T-cell (primary cell): ENCODE data around the gene FSTL4. TPM values are rescaled to one million over a fixed set of nuclear protein-coding genes. Genes with fewer than 3 reads are reported as not detected.

Experiments
- ATAC-seq, 4 experiments: fragments of 200-7000 bp in 3 of 4; fragments of 150-1000 bp in 1 of 4; cut with Tn5 transposase; replicated peaks in 1 of 4; 1 replicate in 3 of 4; 2 replicates in 1 of 4; pipeline ENCODE4 v1.10.0; 2021; ENCODE audit warnings: moderate library complexity in 3 of 4, mild to moderate bottlenecking in 2 of 4, moderate number of reproducible peaks in 1 of 4
- CTCF ChIA-PET, 2 donors: fragments of 300-600 bp; sonication (Branson Sonifier 250); formaldehyde crosslinking; loops; one replicate each; lab custom pipeline; 2022; ENCODE audit warnings: antibody characterized with exemption in 2 of 2; lab: Charles Lee
- POLR2A ChIA-PET, 2 donors: fragments of 300-600 bp; sonication (Branson Sonifier 250); formaldehyde crosslinking; loops; one replicate each; lab custom pipeline; 2022; ENCODE audit warnings: antibody characterized with exemption in 2 of 2; lab: Charles Lee
- DNase-seq, 35 experiments: peaks; one replicate each; pipeline versions ENCODE4 v3.0.0 to v3.0.0-alpha.2; 2013 to 2023
- H3K27ac ChIP-seq: one replicate; pipeline ENCODE4 v1.5.1; 2013; ENCODE audit warnings: low read length
- H3K27me3 ChIP-seq, 2 experiments: replicated peaks in 1 of 2; 1 replicate in 1 of 2; 2 replicates in 1 of 2; pipeline versions ENCODE4 v1.6.1 to v1.7.0; 2013; ENCODE audit warnings: low read length in 1 of 2, mixed read lengths in 1 of 2; ENCODE audit not compliant: control insufficient read depth in 2 of 2, insufficient read depth in 2 of 2; ENCODE audit errors: extremely low read depth in 1 of 2
- H3K36me3 ChIP-seq, 2 donors: 1 replicate in 1 of 2; 2 replicates in 1 of 2; pipeline versions ENCODE4 v1.6.1 to v1.7.0; 2013; ENCODE audit warnings: low read length in 1 of 2; ENCODE audit not compliant: control insufficient read depth in 2 of 2, insufficient read depth in 1 of 2; ENCODE audit errors: extremely low read depth in 1 of 2
- H3K4me1 ChIP-seq, 2 experiments: 1 replicate in 1 of 2; 2 replicates in 1 of 2; pipeline versions ENCODE4 v1.6.1 to v1.7.0; 2013; ENCODE audit warnings: low read length in 2 of 2, mixed read lengths in 1 of 2; ENCODE audit not compliant: insufficient read depth in 2 of 2, control insufficient read depth in 1 of 2; ENCODE audit errors: extremely low read depth in 1 of 2
- H3K4me3 ChIP-seq, 2 donors: 1 replicate in 1 of 2; 2 replicates in 1 of 2; pipeline versions ENCODE4 v1.5.1 to v1.7.0; 2013; ENCODE audit warnings: mild to moderate bottlenecking in 2 of 2, low read length in 1 of 2, moderate library complexity in 1 of 2; ENCODE audit not compliant: control insufficient read depth in 1 of 2; ENCODE audit errors: extremely low read depth in 1 of 2
- H3K9me3 ChIP-seq: 2 replicates; pipeline ENCODE4 v1.7.0; 2013
- H3K27ac Mint-ChIP-seq, 2 donors: one replicate each; pipeline ENCODE4 v1.8.0; 2020 to 2021; ENCODE audit warnings: mild to moderate bottlenecking in 2 of 2, mixed read lengths in 2 of 2
- H3K27me3 Mint-ChIP-seq, 2 donors: one replicate each; pipeline ENCODE4 v1.8.0; 2021 to 2022; ENCODE audit warnings: mixed read lengths in 2 of 2
- H3K36me3 Mint-ChIP-seq: one replicate; pipeline ENCODE4 v1.8.0; 2021; ENCODE audit warnings: mixed read lengths
- H3K4me1 Mint-ChIP-seq, 3 donors: one replicate each; pipeline ENCODE4 v1.8.0; 2020 to 2022; ENCODE audit warnings: mixed read lengths in 3 of 3, mild to moderate bottlenecking in 1 of 3
- H3K4me3 Mint-ChIP-seq, 3 donors: one replicate each; pipeline ENCODE4 v1.8.0; 2020 to 2022; ENCODE audit warnings: mild to moderate bottlenecking in 3 of 3, mixed read lengths in 3 of 3, moderate library complexity in 3 of 3
- H3K9me3 Mint-ChIP-seq, 3 donors: one replicate each; pipeline ENCODE4 v1.8.0; 2020 to 2022; ENCODE audit warnings: mixed read lengths in 3 of 3
- WGBS: methylation state at CpG from one replicate; pipeline ENCODE4 v1.1.5; 2013; ENCODE audit warnings: missing lambda C conversion rate; ENCODE audit not compliant: insufficient coverage; 5-methylcytosine and 5-hydroxymethylcytosine counted together
- total RNA-seq, 35 experiments: library from RNA in 6 of 35; stranded (reverse) in 6 of 35; fragments of 120-200 nt in 1 of 35; gene quantifications; one replicate each; pipeline versions ENCODE4 v1.2.1 to v1.2.4 and lab custom pipeline; 2013 to 2026

FSTL4 gene
- total RNA-seq, 5 donors from 2014 or later (not counting 1 experiment from before 2014, with no cell fraction given), result 1.6 TPM; not detected in 3

DNA sequence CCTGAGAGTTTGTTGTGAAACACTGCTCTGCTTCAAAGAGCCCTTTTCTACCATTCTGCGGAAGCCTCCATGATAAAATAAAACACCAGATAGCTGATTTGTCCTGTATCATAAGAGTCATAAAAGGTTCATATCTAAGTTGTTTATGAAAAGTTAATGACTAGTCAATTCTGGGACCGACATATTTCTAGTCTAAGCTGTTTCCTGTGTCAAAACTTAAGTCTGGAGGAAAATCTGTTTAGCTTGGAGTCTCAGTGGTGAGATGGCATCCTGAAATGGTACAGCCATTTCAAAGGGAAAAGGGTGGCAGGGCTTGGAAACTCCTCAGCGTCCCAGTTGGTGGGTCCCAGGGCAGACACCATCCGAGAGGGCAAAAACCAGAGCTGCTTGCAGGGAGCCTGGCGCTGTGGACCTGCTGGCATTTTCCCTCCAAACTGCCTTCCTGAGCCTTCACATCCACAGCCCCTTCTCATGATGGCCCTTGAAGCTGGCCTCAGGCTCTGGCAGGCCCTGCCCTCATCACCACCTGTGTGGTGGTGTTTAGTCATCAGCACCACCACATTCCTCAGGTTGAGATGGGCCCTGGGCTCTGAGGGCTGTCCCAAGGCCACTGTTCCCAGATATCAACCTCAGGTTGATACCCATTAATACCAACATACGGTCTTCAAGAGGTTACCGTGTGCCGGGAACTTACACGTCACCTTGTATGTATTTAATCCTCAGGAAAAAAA, 376.5 kb downstream of the FSTL4 start:
- DNase-seq (no peak), ATAC-seq (no peak)
- no peak overlapping the region for H3K27ac ChIP-seq
- ChIA-PET POLR2A (interaction anchor here in 1 of 2 donors (0.6 kb wide), 1 partner anchor 849 kb away, joined by 3 read pairs; no protein-coding TSS in a partner anchor), CTCF (no interaction called here)
- peaks cover 0 to 12% of the 10 kb centered on the region in 2 experiments for H3K27me3 ChIP-seq
- no peaks in the 10 kb centered on the region for H3K9me3 ChIP-seq
- Mint-ChIP-seq H3K27ac (no peak overlapping the region), H3K4me3 (no peak overlapping the region), H3K9me3 (no peaks in the 10 kb centered on the region), H3K27me3 (no peaks in the 10 kb centered on the region), H3K36me3 (no peaks in the 10 kb centered on the region), H3K4me1 (peaks cover 2 to 19% (median 5%) of the 10 kb centered on the region in 3 donors)
- WGBS, result 67% methylated on average over 4 of the region's 9 CpGs
- H3K36me3 ChIP-seq, result no peaks in the 10 kb centered on the region
- H3K4me3 ChIP-seq, result no peak overlapping the region
- H3K4me1 ChIP-seq, result peaks cover 0 to 4% of the 10 kb centered on the region in 2 experiments

DNA sequence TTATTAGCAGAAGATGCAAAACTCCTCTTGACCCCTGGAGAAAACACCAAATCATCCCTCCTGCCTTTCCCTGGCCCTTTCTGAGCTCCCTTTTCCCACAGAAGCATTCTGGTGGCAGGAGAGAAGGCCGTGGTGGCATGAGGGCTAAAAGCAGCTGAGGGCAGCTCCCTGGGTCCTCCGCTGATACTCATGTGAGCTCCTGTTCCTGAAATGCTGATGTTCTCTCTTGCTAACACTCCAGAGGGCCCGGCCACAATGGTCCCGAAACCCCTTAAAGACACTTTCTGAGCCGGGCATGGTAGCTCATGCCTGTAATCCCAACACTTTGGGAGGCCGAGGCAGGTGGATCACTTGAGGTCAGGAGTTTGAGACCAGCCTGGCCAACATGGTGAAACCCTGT, 377.4 kb downstream of the FSTL4 start:
- H3K4me3 ChIP-seq, result no peak overlapping the region
- 88% methylated on average over 5 of the region's 6 CpGs for WGBS
- peaks cover 2 to 19% (median 3%) of the 10 kb centered on the region in 3 donors for H3K4me1 Mint-ChIP-seq

DNA sequence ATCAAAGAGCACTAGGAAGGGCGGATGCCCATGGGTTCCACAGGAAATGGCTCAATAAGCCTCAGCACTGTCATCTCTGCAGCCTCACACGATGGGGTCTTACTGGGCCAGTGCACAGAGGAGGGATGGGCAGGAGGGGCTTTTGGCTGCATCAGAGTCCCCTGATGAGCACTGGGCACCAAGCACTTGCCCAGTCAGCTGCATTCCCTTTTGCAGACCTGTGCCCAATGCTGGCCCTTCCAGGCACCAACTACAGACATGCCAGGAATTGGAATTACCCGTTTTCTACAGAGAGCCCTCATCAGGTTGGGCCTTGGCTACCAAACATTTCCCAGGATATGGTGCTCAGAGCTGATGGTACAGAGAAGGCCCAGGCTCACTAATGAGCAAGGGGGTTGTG, 378.1 kb downstream of the FSTL4 start:
- peaks cover 0 to 9% of the 10 kb centered on the region in 2 experiments for H3K27me3 ChIP-seq
- DNase-seq (no peak), ATAC-seq (no peak)
- ChIA-PET CTCF (no interaction called here), POLR2A (no interaction called here)
- 49% methylated on average over 3 of the region's 3 CpGs for WGBS
- Mint-ChIP-seq H3K9me3 (no peaks in the 10 kb centered on the region), H3K36me3 (no peaks in the 10 kb centered on the region), H3K27me3 (no peaks in the 10 kb centered on the region), H3K27ac (no peak overlapping the region), H3K4me1 (peaks cover 2 to 19% (median 3%) of the 10 kb centered on the region in 3 donors), H3K4me3 (no peak overlapping the region)
- peaks cover 0 to 4% of the 10 kb centered on the region in 2 experiments for H3K4me1 ChIP-seq
- no peak overlapping the region for H3K27ac ChIP-seq
- H3K9me3 ChIP-seq, result no peaks in the 10 kb centered on the region
- H3K36me3 ChIP-seq, result no peaks in the 10 kb centered on the region
- no peak overlapping the region for H3K4me3 ChIP-seq

More for the DNA sequence above, 377.4 kb downstream of the FSTL4 start:
- no peaks in the 10 kb centered on the region for H3K36me3 ChIP-seq
- H3K9me3 Mint-ChIP-seq, result no peaks in the 10 kb centered on the region
- no peak for DNase-seq
- H3K4me1 ChIP-seq, result peaks cover 0 to 4% of the 10 kb centered on the region in 2 experiments
- H3K9me3 ChIP-seq, result no peaks in the 10 kb centered on the region
- no peak overlapping the region for H3K4me3 Mint-ChIP-seq
- H3K27ac Mint-ChIP-seq, result no peak overlapping the region
- no peaks in the 10 kb centered on the region for H3K36me3 Mint-ChIP-seq
- H3K27ac ChIP-seq, result no peak overlapping the region
- CTCF ChIA-PET, result no interaction called here
- no peak for ATAC-seq
- peaks cover 0 to 9% of the 10 kb centered on the region in 2 experiments for H3K27me3 ChIP-seq
- no peaks in the 10 kb centered on the region for H3K27me3 Mint-ChIP-seq
- POLR2A ChIA-PET, result no interaction called here

- DNase-seq, result no peak
- Mint-ChIP-seq H3K9me3 (no peaks in the 10 kb centered on the region), H3K27ac (no peak overlapping the region), H3K4me3 (no peak overlapping the region), H3K4me1 (peaks cover 2 to 19% (median 3%) of the 10 kb centered on the region in 3 donors), H3K36me3 (no peaks in the 10 kb centered on the region), H3K27me3 (no peaks in the 10 kb centered on the region)
- Histone ChIP-seq H3K4me3 (no peak overlapping the region), H3K9me3 (no peaks in the 10 kb centered on the region), H3K27ac (no peak overlapping the region), H3K27me3 (peaks cover 0 to 9% of the 10 kb centered on the region in 2 experiments), H3K4me1 (peaks cover 0 to 4% of the 10 kb centered on the region in 2 experiments), H3K36me3 (no peaks in the 10 kb centered on the region)
- CTCF ChIA-PET, result no interaction called here
- ATAC-seq, result no peak
- POLR2A ChIA-PET, result no interaction called here
- WGBS, result 83% methylated on average over 7 of the region's 9 CpGs
These were observed 378.7 kb downstream of the FSTL4 start for GRCh38 chr5:133233616-133234015.

GRCh38 chr5:133232911-133233310, 379.4 kb downstream of the FSTL4 start:
- WGBS, result 97% methylated on average over 5 of the region's 7 CpGs
- H3K4me3 Mint-ChIP-seq, result no peak overlapping the region
- H3K36me3 ChIP-seq, result no peaks in the 10 kb centered on the region
- H3K27me3 Mint-ChIP-seq, result no peaks in the 10 kb centered on the region
- ATAC-seq (no peak), DNase-seq (no peak)
- peaks cover 0 to 4% of the 10 kb centered on the region in 2 experiments for H3K4me1 ChIP-seq
- no peaks in the 10 kb centered on the region for H3K9me3 ChIP-seq
- H3K4me3 ChIP-seq, result no peak overlapping the region
- H3K4me1 Mint-ChIP-seq, result peaks cover 2 to 19% (median 3%) of the 10 kb centered on the region in 3 donors
- H3K9me3 Mint-ChIP-seq, result no peaks in the 10 kb centered on the region
- POLR2A ChIA-PET, result no interaction called here
- H3K27ac Mint-ChIP-seq, result no peak overlapping the region
- no peaks in the 10 kb centered on the region for H3K36me3 Mint-ChIP-seq
- H3K27me3 ChIP-seq, result peaks cover 0 to 9% of the 10 kb centered on the region in 2 experiments
- CTCF ChIA-PET, result no interaction called here
- no peak overlapping the region for H3K27ac ChIP-seq

DNA sequence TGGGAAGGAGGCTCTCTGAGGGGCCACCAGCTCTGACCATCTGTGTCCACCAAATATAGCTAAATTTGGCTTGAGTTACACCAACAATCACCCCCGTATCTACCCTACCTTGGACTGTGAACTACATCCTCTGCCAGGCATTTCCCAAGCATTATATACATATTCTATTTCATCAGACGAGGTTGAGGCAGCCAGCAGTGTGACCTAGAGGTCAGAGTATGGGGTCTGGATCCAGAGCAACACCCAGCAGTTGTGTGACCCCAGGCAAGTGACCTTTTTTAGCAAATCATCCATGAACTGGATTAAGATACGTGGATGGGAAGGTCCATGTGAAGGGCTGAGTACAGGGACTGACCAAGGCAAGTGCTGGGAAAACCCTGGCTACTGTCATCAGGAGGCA, 379.9 kb downstream of the FSTL4 start:
- H3K36me3 Mint-ChIP-seq, result no peaks in the 10 kb centered on the region
- Histone ChIP-seq H3K36me3 (no peaks in the 10 kb centered on the region), H3K4me1 (peaks cover 0 to 4% of the 10 kb centered on the region in 2 experiments), H3K27me3 (peaks cover 0 to 9% of the 10 kb centered on the region in 2 experiments), H3K4me3 (no peak overlapping the region), H3K9me3 (no peaks in the 10 kb centered on the region), H3K27ac (no peak overlapping the region)
- POLR2A ChIA-PET, result no interaction called here
- WGBS, result no CpG with 5 or more reads among the region's 3 CpGs
- CTCF ChIA-PET, result no interaction called here
- no peaks in the 10 kb centered on the region for H3K27me3 Mint-ChIP-seq
- no peaks in the 10 kb centered on the region for H3K9me3 Mint-ChIP-seq
- no peak for DNase-seq
- no peak for ATAC-seq
- H3K4me1 Mint-ChIP-seq, result peaks cover 2 to 19% (median 3%) of the 10 kb centered on the region in 3 donors
- H3K4me3 Mint-ChIP-seq, result no peak overlapping the region
- no peak overlapping the region for H3K27ac Mint-ChIP-seq
